PFSK-1 (cell line): ENCODE data around the gene TSPAN3.

Experiments used
- FOXP2 ChIP-seq: optimal IDR thresholded peaks from 2 replicates; pipeline ENCODE3; 2011; ENCODE audit warnings: borderline replicate concordance, control low read depth, inconsistent platforms; ENCODE audit not compliant: insufficient read depth; ENCODE audit errors: extremely low read length, extremely low read depth
- POLR2AphosphoS5 ChIP-seq: IDR thresholded peaks from 2 replicates; pipeline ENCODE4 v1.6.1; 2012; ENCODE audit warnings: low read depth, mild to moderate bottlenecking, control low read depth, low read length, moderate library complexity
- REST ChIP-seq, 2 experiments: IDR thresholded peaks; 2 replicates each; pipeline versions ENCODE4 v1.6.1 to v1.8.0; 2011 to 2012; ENCODE audit warnings: low read depth in 2 of 2, low read length in 2 of 2, control low read depth in 1 of 2, inconsistent platforms in 1 of 2, mild to moderate bottlenecking in 1 of 2, moderate library complexity in 1 of 2; ENCODE audit not compliant: insufficient read depth in 1 of 2
- SIN3A ChIP-seq: IDR thresholded peaks from 2 replicates; pipeline ENCODE4 v1.6.1; 2012; ENCODE audit warnings: mild to moderate bottlenecking, low read length, moderate library complexity, borderline replicate concordance; ENCODE audit not compliant: insufficient read depth
- TAF1 ChIP-seq: IDR thresholded peaks from 2 replicates; pipeline ENCODE4 v1.6.1; 2012; ENCODE audit warnings: low read length, control low read depth, borderline replicate concordance; ENCODE audit not compliant: insufficient read depth

TSPAN3 gene

GRCh38 chr15:77033729-77034671 is 36.9 kb downstream of the TSPAN3 start:
- no peak for TF ChIP-seq REST (IDR thresholded peaks at IDR 0.05; ENCODE audit: insufficient read depth in 1 of 2, low read depth in 2 of 2, low read length in 2 of 2)
- TF ChIP-seq FOXP2 = no peak
- no peak for TF ChIP-seq POLR2AphosphoS5
- no peak for TF ChIP-seq TAF1
- no peak for TF ChIP-seq SIN3A

- TF ChIP-seq SIN3A (no peak), REST (IDR thresholded peaks at IDR 0.05; ENCODE audit: insufficient read depth in 1 of 2, low read depth in 2 of 2, low read length in 2 of 2) (no peak), TAF1 (no peak), FOXP2 (no peak), POLR2AphosphoS5 (no peak)
Measured at GRCh38 chr15:77033417-77033728, 37.5 kb downstream of the TSPAN3 start.

- TF ChIP-seq TAF1 = no peak
- no peak for TF ChIP-seq SIN3A
- no peak for TF ChIP-seq POLR2AphosphoS5
- TF ChIP-seq FOXP2 = no peak
- no peak for TF ChIP-seq REST (IDR thresholded peaks at IDR 0.05; ENCODE audit: insufficient read depth in 1 of 2, low read depth in 2 of 2, low read length in 2 of 2)
Measured at GRCh38 chr15:77032647-77033416, 38.1 kb downstream of the TSPAN3 start.

GRCh38 chr15:77032052-77032646 is 38.8 kb downstream of the TSPAN3 start:
- TF ChIP-seq POLR2AphosphoS5 = no peak
- no peak for TF ChIP-seq SIN3A
- no peak for TF ChIP-seq REST (IDR thresholded peaks at IDR 0.05; ENCODE audit: insufficient read depth in 1 of 2, low read depth in 2 of 2, low read length in 2 of 2)
- no peak for TF ChIP-seq FOXP2
- no peak for TF ChIP-seq TAF1
